ENCODE measurements around the gene ADAMTS4. TPM values are rescaled to one million over a fixed set of nuclear protein-coding genes. Genes with fewer than 3 reads are reported as not detected.
"Not testable (repeated sequence)": the region's sequence is repeated elsewhere in the genome, so short reads cannot be mapped to it uniquely, and the experiment has no call there.

Gene ADAMTS4
- not detected in 2 replicates for total RNA-seq (2014; rRNA removed; shearing (Covaris generic))
- polyA plus RNA-seq (2015; cell fraction: cytosol; rRNA removed): 0.01 and 0.03 TPM in 2 replicates
- polyA plus RNA-seq (2015; cell fraction: nucleus; rRNA removed): 0.02 and 0.07 TPM in 2 replicates

- DNase-seq (ENCODE audit: low read depth): no peak
Observed at GRCh38 chr1:161198897-161199431, at the start of gene ADAMTS4. Gene ADAMTS4 (minus strand): TSS chr1:161199054. CDS start chr1:161198627, 427 bp downstream.

- no peak for DNase-seq (ENCODE audit: low read depth)
Observed at GRCh38 chr1:161244888-161245287, 46.0 kb upstream of the ADAMTS4 start.

DNA sequence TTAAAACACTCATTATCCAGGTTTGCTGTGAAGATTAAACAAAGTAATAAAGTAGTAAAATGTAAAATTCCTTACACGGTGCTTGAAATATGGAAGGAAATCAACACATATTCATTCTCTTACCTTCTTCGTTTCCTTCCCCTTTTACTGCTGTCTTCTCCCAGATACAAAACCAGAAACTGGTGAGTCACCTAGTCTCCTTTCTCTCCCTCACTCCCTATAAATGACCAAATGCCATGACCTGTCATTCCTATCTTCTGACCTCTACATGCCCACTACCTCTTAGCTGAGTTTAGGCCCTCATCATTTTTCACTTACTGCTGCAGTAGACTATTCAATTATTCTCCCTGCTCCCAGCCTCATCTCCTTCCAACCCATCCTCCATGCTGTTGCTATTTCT lies 43.5 kb upstream of the ADAMTS4 start:
- DNase-seq (ENCODE audit: low read depth): peak; percentile 34

DNA sequence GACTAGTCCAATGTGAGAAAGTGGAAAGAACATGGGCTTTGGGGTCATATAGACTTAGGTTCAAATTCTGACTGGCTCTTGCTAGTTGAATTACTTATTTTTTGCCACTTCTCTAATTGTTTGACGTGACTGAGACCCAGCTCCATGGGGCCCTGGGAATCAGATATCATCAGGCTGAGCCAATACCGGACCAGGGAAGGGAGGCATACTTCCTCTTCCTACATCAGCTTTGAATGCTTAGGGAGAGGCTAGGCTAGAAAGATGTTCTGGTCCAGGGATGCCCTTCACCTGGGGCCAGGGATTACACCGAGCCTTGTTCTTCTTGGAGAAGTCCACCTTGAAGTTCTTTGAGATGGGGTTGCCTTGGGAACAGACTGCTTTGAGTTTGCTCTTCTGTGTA lies 42.8 kb upstream of the ADAMTS4 start:
- no peak for DNase-seq (ENCODE audit: low read depth)

DNA sequence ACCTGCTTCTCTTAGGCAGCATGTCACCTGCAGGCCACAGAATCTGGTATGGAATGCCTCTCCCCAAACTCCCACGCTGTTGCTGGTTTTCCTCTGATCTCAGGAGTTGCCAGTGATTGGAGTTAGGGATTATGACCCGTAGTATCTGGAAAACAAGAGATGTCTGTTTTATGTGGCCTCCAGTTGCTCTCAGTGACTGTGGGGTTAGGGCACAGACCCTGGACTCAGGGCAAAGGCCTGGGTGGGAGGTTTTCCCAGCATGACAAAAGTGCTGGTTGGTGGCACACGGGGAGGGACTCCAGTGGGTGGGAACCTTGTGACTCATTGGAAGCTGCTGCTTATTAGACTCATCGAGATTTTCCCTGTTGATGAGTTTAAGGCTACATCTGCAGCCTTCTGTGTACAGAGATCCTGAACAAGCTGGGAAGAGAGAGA lies 39.2 kb upstream of the ADAMTS4 start, which contains the start of gene NR1I3:
NR1I3 (minus strand) TSS at position 165 of the 435 bp plus-strand sequence. CDS start 1,638 bp downstream, outside the sequence.
- no peak for DNase-seq (ENCODE audit: low read depth)

DNA sequence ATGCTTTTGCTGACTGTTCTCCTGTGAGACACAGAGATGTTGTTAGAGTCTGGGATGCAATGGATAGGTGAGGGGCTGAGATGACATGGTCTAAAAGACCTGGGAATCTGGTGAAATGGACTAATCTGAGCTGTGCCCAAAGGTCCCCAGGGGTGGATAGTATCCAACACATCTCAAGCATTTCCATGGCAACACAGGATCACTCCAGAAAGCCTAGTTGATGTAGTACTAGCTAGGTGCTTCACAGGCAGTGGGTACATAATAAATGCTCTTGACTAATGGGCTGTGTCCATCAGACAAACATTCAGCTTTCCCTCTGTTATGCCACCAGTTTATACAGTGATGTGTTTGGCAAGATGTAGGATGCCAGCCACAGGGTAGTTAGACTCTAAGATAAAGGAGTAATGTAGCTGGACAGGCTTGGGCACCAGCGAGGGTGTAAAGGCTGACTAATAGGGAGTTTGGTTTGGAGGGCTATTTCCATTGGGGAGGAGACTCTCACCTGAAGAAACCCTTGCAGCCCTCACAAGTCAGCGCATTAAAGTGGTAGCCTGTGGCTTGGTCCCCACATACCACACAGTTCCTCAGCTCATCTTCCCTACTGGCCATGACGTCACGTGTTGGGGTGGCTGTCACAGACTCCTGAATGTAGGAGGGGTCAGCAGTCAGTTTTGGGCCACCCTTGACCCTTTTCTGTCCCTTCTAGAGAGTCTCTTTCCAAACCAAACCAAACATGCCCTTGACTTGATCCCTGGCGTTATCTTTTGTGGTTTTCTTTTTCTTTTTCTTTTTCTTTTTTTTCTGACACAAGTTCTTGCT lies 37.3 kb upstream of the ADAMTS4 start:
- no peak for DNase-seq (ENCODE audit: low read depth)

- DNase-seq (ENCODE audit: low read depth): no peak
Observed at GRCh38 chr1:161233102-161233501, 34.2 kb upstream of the ADAMTS4 start.

DNA sequence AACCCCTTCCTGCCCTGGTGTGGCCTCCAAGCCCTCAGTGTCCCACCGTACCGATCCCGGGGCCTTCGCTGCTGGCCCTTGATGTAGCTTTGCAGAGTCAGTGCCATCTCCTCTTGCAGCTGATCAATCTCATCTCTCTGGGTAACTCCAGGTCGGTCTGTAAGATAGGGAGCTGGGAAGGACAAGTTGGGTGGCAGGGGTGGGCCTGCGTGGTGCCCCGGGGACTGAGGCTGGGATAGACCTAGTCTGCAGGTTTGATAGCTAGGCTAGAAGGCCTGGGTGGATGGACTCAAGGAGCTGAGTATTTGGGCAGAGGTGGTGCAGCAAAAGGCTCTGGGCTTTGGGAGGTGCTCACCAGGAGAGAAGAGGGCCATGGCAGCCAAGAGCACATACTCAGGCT lies 31.9 kb upstream of the ADAMTS4 start:
- no peak for DNase-seq (ENCODE audit: low read depth)

DNA sequence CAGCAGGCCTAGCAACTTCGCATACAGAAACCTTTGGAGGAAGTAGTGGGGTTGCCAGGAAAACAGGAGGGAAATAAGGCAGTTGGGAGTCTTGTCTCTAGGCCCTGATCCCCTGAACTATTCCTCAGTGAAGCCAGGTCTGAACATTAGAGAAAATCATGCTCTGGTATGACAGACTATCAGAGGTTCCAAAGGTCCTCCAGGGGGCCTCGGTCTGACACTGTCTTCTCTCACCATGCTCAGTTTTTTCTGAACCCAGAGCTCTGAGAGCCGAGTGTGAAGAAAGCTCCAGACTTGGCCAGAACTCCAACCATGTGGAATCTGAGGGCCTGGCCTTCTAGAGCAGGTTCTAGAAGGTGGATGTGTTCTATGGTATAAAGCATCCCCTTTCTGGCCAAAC lies 31.0 kb upstream of the ADAMTS4 start:
- DNase-seq (ENCODE audit: low read depth): no peak

- no peak for DNase-seq (ENCODE audit: low read depth)
Observed at GRCh38 chr1:161228032-161228431, 29.2 kb upstream of the ADAMTS4 start.

DNA sequence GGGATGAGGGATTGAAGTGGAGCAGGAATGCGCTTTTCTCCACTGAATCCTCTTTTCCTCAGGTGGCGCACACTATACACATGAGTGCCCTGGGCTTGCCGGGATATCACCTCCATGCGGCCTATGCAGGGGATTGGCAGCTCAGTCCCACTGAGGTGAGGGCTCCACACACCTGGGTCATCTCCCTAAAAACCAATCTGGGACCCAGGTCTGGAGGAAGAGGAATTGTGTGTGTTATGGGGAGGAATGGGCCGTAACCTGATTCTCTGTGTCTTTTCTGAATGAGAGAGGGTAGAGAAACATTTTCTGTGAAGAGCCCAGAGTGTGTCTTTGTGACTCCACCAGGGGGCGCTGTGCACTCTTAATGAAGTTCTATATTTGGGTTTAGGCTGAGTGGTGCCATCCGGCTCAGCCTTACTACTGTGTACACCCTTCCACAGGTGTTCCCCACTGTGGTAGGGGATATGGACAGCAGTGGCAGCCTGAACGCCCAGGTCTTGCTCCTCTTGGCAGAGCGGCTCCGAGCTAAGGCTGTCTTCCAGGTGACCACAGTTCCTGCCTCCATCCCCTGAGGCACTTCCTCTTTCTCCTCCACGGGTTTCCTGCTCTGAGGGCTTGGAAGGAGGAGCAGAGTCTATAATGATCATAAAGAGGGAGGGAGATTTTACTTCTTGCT lies 28.5 kb upstream of the ADAMTS4 start:
- peak; percentile 66 for DNase-seq (ENCODE audit: low read depth)

DNA sequence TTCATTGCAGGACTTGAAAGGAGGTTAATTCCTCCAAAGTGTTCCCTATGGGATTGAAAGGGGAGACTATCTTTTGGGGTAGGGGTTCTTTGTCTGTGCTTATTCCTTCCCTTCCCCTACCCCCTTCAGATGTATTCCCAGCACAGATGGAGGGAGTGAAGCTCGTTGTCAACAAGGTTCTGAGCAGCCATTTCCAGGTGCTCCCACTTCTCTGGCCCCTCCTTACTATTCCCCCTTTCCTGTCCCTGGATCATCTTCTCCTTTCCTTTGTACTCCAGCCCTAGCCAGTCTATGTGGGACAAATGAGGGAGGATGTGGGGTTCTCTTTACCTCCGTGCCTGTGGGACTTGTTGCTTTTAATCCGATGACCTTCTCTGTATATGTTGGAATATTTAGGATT lies 27.9 kb upstream of the ADAMTS4 start:
- DNase-seq (ENCODE audit: low read depth): no peak

DNA sequence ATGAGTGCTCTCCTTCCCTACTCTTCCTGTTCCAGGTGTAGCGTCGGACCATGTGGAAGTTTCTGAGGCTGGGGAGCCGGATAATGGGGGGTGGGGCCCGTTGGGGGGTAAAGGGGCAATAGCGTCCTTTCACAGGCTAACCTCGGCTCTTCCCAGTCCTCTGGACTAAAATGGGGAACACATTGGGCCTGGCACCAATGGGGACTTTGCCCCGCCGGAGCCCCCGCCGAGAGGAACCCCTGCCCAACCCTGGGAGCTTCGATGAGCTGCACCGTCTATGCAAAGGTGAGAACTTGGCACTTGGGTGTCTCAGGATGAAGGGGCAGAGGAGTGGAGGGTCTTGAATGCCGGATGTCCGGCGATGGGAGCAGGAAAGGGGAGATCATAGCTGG lies 27.5 kb upstream of the ADAMTS4 start:
- DNase-seq (ENCODE audit: low read depth): no peak

DNA sequence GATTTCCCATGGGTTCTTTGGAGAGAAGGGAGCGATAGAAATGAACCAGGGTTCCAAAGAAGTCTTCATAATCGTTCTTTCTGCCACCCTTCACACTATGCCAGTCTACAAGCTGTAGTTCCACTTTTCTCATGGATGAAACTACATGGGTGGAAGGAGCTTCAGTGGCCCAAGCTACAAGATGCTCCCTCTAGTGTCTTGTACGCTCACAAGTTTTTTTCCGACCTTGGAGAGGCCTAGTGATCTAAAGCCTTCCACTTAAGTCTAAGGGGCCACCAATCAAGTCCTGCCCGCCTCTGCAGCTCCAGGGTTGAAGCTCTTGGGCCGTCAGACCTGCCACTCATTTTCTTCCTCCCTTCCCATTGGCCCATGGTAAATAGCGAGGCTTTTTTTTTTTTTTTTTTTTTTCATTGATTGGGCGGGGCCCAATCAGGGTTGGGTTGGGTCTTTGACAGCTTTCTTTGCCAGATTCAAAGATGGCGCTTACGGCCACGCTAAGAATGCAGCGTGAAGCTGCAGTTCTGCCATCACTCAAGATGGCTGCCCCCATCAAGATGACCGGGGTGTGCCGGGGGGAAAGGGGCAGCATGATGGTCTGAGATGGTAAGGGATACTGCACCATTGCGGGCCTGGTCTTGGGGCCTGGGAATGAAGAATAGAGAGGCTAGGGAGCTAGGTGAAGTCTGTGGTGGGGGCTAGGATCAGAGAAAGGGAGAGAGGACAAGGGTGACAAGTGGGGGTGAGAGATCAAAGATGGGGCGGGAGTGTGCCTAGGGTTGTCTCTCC lies 26.9 kb upstream of the ADAMTS4 start, which contains the start of gene TOMM40L:
TOMM40L (plus strand) TSS at position 527 of the 786 bp plus-strand sequence. CDS start 430 bp downstream, outside the sequence.
- DNase-seq (ENCODE audit: low read depth): peak; percentile 100

DNA sequence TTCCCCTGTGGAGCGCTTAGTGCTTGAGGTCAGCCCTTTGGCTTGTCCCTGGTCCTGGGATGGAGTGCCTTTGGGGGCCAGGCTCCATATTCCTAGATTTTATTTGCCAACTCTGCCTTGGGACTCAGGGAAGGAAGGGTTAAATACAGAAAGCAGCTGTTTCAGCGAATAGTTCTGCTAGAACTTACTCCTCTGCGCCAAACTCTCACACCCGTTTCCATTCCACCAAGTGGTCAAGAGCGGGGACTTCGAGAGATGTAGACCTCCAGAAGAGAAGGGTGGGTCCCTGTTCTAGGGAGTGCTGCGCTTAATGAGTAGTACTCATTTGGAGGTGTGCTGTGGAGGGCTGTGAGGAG lies 26.3 kb upstream of the ADAMTS4 start:
- no peak for DNase-seq (ENCODE audit: low read depth)

GRCh38 chr1:161224695-161225087 lies 25.8 kb upstream of the ADAMTS4 start:
- not testable (repeated sequence) for DNase-seq (ENCODE audit: low read depth)

GRCh38 chr1:161223805-161224694 lies 25.2 kb upstream of the ADAMTS4 start:
- DNase-seq (ENCODE audit: low read depth): no peak

- no peak for DNase-seq (ENCODE audit: low read depth)
Observed at GRCh38 chr1:161222175-161223019, 23.5 kb upstream of the ADAMTS4 start.

- no peak for DNase-seq (ENCODE audit: low read depth)
Observed at GRCh38 chr1:161220002-161220401, 21.1 kb upstream of the ADAMTS4 start.

Measured in HT1080 (cell line).